B cell (primary cell): Measurements from ENCODE around the gene NAA80. TPM values are rescaled to one million over a fixed set of nuclear protein-coding genes. Genes with fewer than 3 reads are reported as not detected.
A peak's percentile ranks its signal among the peaks of the same experiment; 100 is the strongest.

Experiments used
- ATAC-seq: fragments of 200-7000 bp; cut with Tn5 transposase; one replicate; pipeline ENCODE4 v1.10.0; 2021; ENCODE audit warnings: low read depth, mild to moderate bottlenecking, moderate number of reproducible peaks, moderate library complexity
- CTCF ChIA-PET: fragments of 350-600 bp; sonication (Branson Sonifier 250); formaldehyde crosslinking; loops from one replicate; lab custom pipeline; 2021; ENCODE audit warnings: antibody characterized with exemption, inconsistent platforms; lab: Charles Lee
- POLR2A ChIA-PET: fragments of 350-600 bp; sonication (Branson Sonifier 250); formaldehyde crosslinking; loops from one replicate; lab custom pipeline; 2021; ENCODE audit warnings: antibody characterized with exemption; lab: Charles Lee
- DNase-seq: peaks from one replicate; pipeline ENCODE4 v3.0.0; 2013
- H2AFZ ChIP-seq: 2 replicates; pipeline ENCODE4 v1.6.1; 2012; ENCODE audit warnings: mild to moderate bottlenecking, low read depth, low read length; ENCODE audit not compliant: insufficient read depth, poor library complexity, severe bottlenecking
- H3K27ac ChIP-seq, 2 donors: 1 replicate in 1 of 2; 2 replicates in 1 of 2; pipeline ENCODE4 v1.5.1; 2012 to 2013; ENCODE audit warnings: low read length in 2 of 2, mild to moderate bottlenecking in 2 of 2, moderate library complexity in 1 of 2
- H3K27me3 ChIP-seq, 4 experiments: fragments of 200-600 bp in 1 of 4; sonication (generic) in 1 of 4; replicated peaks in 1 of 4; 1 replicate in 2 of 4; 2 replicates in 2 of 4; pipeline versions ENCODE4 v1.6.1 to v1.7.0; 2013 to 2016; ENCODE audit warnings: low read length in 3 of 4, mild to moderate bottlenecking in 2 of 4, mixed read lengths in 1 of 4, moderate library complexity in 1 of 4; ENCODE audit not compliant: insufficient read depth in 4 of 4, control insufficient read depth in 3 of 4; ENCODE audit errors: control extremely low read depth in 1 of 4
- H3K36me3 ChIP-seq, 2 experiments: replicated peaks in 1 of 2; 1 replicate in 1 of 2; 2 replicates in 1 of 2; pipeline versions ENCODE4 v1.6.1 to v1.7.1; 2013; ENCODE audit warnings: low read length in 1 of 2; ENCODE audit not compliant: insufficient read depth in 2 of 2, control insufficient read depth in 1 of 2; ENCODE audit errors: control extremely low read depth in 1 of 2, extremely low read depth in 1 of 2
- H3K4me1 ChIP-seq, 2 donors: fragments of 200-600 bp in 1 of 2; sonication (generic) in 1 of 2; 1 replicate in 1 of 2; 2 replicates in 1 of 2; pipeline versions ENCODE4 v1.5.1 to v1.6.1; 2013 to 2017; ENCODE audit warnings: low read length in 2 of 2; ENCODE audit not compliant: control insufficient read depth in 2 of 2, insufficient read depth in 2 of 2
- H3K4me2 ChIP-seq: replicated peaks from 2 replicates; pipeline ENCODE3; 2012; ENCODE audit warnings: mild to moderate bottlenecking, low read depth, low read length; ENCODE audit not compliant: poor library complexity, severe bottlenecking
- H3K4me3 ChIP-seq, 5 experiments: fragments of 200-600 bp in 1 of 5; sonication (generic) in 1 of 5; 1 replicate in 3 of 5; 2 replicates in 2 of 5; pipeline versions ENCODE4 v1.5.1 to v1.7.0; 2011 to 2016; ENCODE audit warnings: low read length in 4 of 5, mild to moderate bottlenecking in 4 of 5, low read depth in 2 of 5, control low read depth in 1 of 5, moderate library complexity in 1 of 5; ENCODE audit not compliant: insufficient read depth in 1 of 5; ENCODE audit errors: control extremely low read depth in 1 of 5, extremely low read depth in 1 of 5
- H3K79me2 ChIP-seq: fragments of 200-600 bp; sonication (generic); one replicate; pipeline ENCODE4 v1.6.0; 2016; ENCODE audit warnings: low read length; ENCODE audit not compliant: control insufficient read depth, insufficient read depth
- H3K9ac ChIP-seq: fragments of 200-600 bp; sonication (generic); 2 replicates; pipeline ENCODE4 v1.6.1; 2017; ENCODE audit warnings: mild to moderate bottlenecking, low read length, moderate library complexity
- H3K9me3 ChIP-seq, 3 donors: one replicate each; pipeline versions ENCODE4 v1.6.1 to v1.7.1; 2013; ENCODE audit warnings: low read length in 2 of 3; ENCODE audit not compliant: control insufficient read depth in 2 of 3, insufficient read depth in 1 of 3; ENCODE audit errors: control extremely low read depth in 1 of 3
- H4K20me1 ChIP-seq: 2 replicates; pipeline ENCODE4 v1.6.0; 2012; ENCODE audit warnings: mild to moderate bottlenecking, low read length; ENCODE audit not compliant: insufficient read depth, control insufficient read depth, poor library complexity, severe bottlenecking
- H3K27ac Mint-ChIP-seq: one replicate; pipeline ENCODE4 v1.8.0; 2021; ENCODE audit warnings: mixed read lengths
- H3K27me3 Mint-ChIP-seq: one replicate; pipeline ENCODE4 v1.8.0; 2021; ENCODE audit warnings: mixed read lengths
- H3K4me1 Mint-ChIP-seq: one replicate; pipeline ENCODE4 v1.8.0; 2021; ENCODE audit warnings: mixed read lengths
- H3K4me3 Mint-ChIP-seq: one replicate; pipeline ENCODE4 v1.8.0; 2021; ENCODE audit warnings: mixed read lengths
- H3K9me3 Mint-ChIP-seq: one replicate; pipeline ENCODE4 v1.8.0; 2022; ENCODE audit warnings: mixed read lengths; ENCODE audit not compliant: insufficient read depth
- EZH2 ChIP-seq: IDR thresholded peaks from 2 replicates; pipeline ENCODE4 v1.6.1; 2012; ENCODE audit warnings: borderline replicate concordance, low read depth, mild to moderate bottlenecking, moderate library complexity, low read length; ENCODE audit not compliant: insufficient read depth, poor library complexity, severe bottlenecking
- WGBS: methylation state at CpG from one replicate; pipeline ENCODE4 v1.1.5; 2013; ENCODE audit warnings: missing lambda C conversion rate; ENCODE audit not compliant: insufficient coverage; 5-methylcytosine and 5-hydroxymethylcytosine counted together
- intact Hi-C: fragments of 100-400 bp; cut with micrococcal nuclease; formaldehyde crosslinking; loops from one replicate; pipeline ENCODE4 v1.10.0; 2022
- polyA plus RNA-seq: library from polyadenylated mRNA; depleted of rRNA; stranded (reverse); fragments of >200 nt; gene quantifications from 2 replicates; pipeline ENCODE4 v1.2.3, GENCODE V29; 2012
- total RNA-seq, 2 donors: library from RNA; stranded (reverse); fragments of 120-200 nt in 1 of 2; gene quantifications; 1 replicate in 1 of 2; 2 replicates in 1 of 2; pipeline versions ENCODE4 v1.2.3 to v1.2.4, GENCODE V29; 2013 to 2022
- TF ChIP-seq, protein P1 (sequence below): fragments of 200-600 bp; IDR thresholded peaks from one replicate; pipeline ENCODE4 v1.8.0; 2022; ENCODE audit warnings: antibody characterized with exemption, mild to moderate bottlenecking

Gene NAA80
- total and polyA plus RNA-seq, 2 donors (not counting 1 experiment from before 2014, with no cell fraction given), result 37.8 to 49.0 TPM

DNA sequence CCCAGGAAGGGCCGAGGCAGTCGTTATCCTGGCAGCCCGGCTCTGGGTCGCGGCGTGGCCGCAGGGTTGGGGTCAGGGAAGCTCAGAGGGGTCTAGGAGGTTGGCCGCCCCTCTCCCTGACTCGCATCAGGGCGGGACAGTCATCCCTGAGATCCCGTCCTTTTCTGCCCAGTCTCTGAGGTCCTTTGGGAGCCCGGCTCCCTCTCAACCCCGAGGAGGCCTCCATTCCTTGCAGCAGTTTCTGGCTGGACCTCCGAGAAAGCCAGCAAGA, 22.8 kb upstream of the NAA80 start:
- DNase-seq (no peak), ATAC-seq (no peak)
- WGBS, result 56% methylated on average over 14 of the region's 14 CpGs
- intact Hi-C loops, result loop anchor here (5.0 kb wide), 1 partner anchor 85 kb away; the partner anchor contains the start of gene GNAI2
- peak overlapping the region; percentile 94 to 96 for H3K27ac ChIP-seq
- no peaks in the 10 kb centered on the region for H3K27me3 Mint-ChIP-seq
- H3K27me3 ChIP-seq, result no peaks in the 10 kb centered on the region
- no peak for TF ChIP-seq EZH2
- TF ChIP-seq, protein P1, sequence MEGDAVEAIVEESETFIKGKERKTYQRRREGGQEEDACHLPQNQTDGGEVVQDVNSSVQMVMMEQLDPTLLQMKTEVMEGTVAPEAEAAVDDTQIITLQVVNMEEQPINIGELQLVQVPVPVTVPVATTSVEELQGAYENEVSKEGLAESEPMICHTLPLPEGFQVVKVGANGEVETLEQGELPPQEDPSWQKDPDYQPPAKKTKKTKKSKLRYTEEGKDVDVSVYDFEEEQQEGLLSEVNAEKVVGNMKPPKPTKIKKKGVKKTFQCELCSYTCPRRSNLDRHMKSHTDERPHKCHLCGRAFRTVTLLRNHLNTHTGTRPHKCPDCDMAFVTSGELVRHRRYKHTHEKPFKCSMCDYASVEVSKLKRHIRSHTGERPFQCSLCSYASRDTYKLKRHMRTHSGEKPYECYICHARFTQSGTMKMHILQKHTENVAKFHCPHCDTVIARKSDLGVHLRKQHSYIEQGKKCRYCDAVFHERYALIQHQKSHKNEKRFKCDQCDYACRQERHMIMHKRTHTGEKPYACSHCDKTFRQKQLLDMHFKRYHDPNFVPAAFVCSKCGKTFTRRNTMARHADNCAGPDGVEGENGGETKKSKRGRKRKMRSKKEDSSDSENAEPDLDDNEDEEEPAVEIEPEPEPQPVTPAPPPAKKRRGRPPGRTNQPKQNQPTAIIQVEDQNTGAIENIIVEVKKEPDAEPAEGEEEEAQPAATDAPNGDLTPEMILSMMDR, result no peak
- H4K20me1 ChIP-seq, result peaks cover 2% of the 10 kb centered on the region
- peak overlapping the region; percentile 80 for H3K27ac Mint-ChIP-seq
- no peaks in the 10 kb centered on the region for H3K9me3 Mint-ChIP-seq
- peak overlapping the region in 4 of 5 experiments; percentile 65 to 95 (median 77) for H3K4me3 ChIP-seq
- H3K9me3 ChIP-seq, result peaks cover 0 to 3% (median 0%) of the 10 kb centered on the region in 3 donors
- ChIA-PET POLR2A (interaction anchor here (1.0 to 2.3 kb wide), 2 partner anchors 15 to 23 kb away, joined by 16 to 24 read pairs; partner anchors contain the start of genes HYAL3 and NAA80), CTCF (interaction anchor here (0.6 to 2.4 kb wide), 9 partner anchors 15 to 234 kb away, joined by 3 to 9 read pairs (median 4); partner anchors contain the start of genes CYB561D2, HYAL3, IFRD2 and NAA80)
- peak overlapping the region; percentile 96 for H3K9ac ChIP-seq
- peak overlapping the region; percentile 95 for H3K4me2 ChIP-seq
- peak overlapping the region; percentile 87 for H3K4me3 Mint-ChIP-seq
- peaks cover 47% of the 10 kb centered on the region for H3K4me1 Mint-ChIP-seq
- peak overlapping the region; percentile 99 for H2AFZ ChIP-seq
- H3K4me1 ChIP-seq, result peaks cover 24 to 56% of the 10 kb centered on the region in 2 donors
- peaks cover 0 to 21% of the 10 kb centered on the region in 2 experiments for H3K36me3 ChIP-seq
- H3K79me2 ChIP-seq, result peaks cover 12% of the 10 kb centered on the region
